AG08395 (cell line): ENCODE results near the gene RAB23.
"Not testable (repeated sequence)": the region's sequence is repeated elsewhere in the genome, so short reads cannot be mapped to it uniquely, and the experiment has no call there.

Source experiments
- DNase-seq: peaks from one replicate; pipeline ENCODE4 v3.0.0; 2012; ENCODE audit warnings: mixed read lengths, low spot score

RAB23 gene

DNA sequence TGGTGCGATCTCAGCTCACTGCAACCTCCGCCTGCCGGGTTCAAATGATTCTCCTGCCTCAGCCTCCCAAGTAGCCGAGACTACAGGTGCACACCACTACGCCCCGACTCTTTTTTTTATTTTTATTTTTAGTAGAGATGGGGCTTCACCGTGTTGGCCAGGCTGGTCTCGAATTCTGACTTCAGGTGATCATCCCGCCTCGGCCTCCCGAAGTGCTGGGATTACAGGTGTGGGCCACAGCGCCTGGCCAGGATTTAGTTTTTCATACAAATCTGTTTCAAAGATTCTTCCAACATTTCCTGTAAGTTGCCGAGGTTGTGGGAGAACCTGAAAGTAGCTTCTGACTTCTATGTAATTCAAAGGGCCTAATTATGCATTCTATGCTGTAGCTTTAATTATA, 21.4 kb upstream of the RAB23 start:
- not testable (repeated sequence) for DNase-seq

DNA sequence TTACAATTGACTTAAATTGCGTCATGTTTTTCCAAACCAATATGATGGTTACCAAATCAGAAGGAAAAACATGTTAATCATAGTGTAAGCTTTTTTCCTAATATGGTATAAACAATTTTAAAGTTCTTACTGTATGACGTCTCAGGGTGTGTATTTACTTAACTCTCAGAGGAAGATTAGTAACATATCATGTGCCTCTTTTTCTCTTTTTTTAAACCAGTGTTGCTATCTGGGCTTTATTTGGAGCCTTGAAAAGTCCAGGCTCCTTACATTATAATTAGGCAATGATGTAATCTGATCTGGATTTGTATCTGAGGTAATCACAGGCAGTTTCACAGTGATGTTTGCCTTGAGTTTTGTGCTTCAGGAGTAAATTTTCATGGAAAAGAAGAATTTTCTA, 20.4 kb upstream of the RAB23 start:
- DNase-seq, result peak; percentile 78

DNA sequence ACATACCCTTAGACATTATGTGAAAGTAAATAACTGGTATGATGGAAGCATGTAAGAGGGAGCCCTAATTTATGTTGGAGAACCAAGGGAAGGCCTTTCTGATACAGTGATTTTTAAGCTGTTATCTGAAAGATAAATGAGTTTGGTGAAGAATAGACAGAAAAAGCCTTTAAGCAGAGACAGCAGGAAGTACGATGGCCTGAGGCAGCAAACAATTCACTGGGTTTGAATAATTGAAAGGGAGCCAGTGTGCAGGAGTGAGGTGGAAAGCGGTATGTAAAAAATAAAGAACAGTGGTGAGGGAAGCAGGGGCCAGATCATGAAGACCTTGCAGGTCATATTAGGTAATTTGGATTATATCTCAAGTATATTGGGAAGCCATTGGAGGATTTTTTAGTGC, 4.1 kb upstream of the RAB23 start:
- DNase-seq, result no peak

- peak; percentile 70 for DNase-seq
Observed at GRCh38 chr6:57224769-57225515, 2.8 kb upstream of the RAB23 start.

- DNase-seq, result no peak
Observed at GRCh38 chr6:57222743-57223077, 603 bp upstream of the RAB23 start.

DNA sequence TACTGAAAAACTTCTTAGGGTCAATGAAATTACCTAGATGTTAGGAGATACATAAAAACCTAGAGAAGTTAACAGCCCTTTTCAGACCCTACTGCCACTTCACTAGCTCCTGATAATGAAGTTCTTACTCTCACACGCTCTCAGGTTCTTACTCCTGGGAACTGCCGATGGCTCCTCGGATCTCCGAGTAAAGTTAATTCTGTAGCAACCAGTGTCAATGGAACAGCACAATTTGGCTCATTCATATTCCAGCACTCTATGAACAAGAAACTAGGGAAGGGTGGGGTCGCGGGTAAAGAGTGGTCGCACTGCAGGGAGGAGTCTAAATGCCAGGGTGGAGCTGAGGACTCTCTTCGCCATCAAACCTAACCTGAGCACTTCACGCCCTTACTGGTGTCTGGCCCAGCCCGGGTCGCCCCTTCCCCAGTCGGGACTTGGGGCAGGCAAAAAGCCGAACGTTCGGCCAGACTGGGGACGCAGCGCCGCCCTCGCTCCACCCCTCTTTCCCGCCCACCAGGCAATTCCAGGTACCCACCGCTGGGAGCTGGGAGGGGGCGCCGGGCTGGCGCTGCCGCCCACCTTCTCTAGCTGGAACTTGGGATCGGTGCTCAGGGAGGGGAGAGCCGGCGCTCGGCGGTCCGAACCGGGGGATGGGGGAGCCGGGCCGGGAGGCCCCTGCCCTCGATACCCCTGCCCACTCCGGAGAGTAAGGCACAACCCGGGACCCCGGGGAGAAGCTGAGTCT, 744 bp downstream of the RAB23 start:
- peak; percentile 63 for DNase-seq

- DNase-seq, result no peak
Observed at GRCh38 chr6:57220083-57220703, 1.9 kb downstream of the RAB23 start.

DNA sequence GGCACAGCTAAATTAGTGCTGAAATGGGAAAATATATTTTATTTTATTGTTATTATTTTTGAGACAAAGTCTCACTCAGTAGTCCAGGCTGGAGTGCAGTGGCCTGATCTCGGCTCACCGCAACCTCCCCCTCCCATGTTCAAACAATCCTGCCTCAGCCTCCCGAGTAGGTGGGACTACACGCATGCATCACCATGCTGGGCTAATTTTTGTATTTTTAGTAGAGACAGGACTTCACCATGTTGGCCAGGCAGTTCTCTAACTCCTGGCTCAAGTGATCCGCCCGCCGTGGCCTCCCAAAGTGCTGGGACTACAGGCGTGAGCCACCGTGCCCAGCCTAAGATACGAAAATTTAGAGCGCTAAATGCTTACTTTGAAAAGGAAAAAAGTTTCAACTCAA, 4.8 kb downstream of the RAB23 start:
- no peak for DNase-seq

DNA sequence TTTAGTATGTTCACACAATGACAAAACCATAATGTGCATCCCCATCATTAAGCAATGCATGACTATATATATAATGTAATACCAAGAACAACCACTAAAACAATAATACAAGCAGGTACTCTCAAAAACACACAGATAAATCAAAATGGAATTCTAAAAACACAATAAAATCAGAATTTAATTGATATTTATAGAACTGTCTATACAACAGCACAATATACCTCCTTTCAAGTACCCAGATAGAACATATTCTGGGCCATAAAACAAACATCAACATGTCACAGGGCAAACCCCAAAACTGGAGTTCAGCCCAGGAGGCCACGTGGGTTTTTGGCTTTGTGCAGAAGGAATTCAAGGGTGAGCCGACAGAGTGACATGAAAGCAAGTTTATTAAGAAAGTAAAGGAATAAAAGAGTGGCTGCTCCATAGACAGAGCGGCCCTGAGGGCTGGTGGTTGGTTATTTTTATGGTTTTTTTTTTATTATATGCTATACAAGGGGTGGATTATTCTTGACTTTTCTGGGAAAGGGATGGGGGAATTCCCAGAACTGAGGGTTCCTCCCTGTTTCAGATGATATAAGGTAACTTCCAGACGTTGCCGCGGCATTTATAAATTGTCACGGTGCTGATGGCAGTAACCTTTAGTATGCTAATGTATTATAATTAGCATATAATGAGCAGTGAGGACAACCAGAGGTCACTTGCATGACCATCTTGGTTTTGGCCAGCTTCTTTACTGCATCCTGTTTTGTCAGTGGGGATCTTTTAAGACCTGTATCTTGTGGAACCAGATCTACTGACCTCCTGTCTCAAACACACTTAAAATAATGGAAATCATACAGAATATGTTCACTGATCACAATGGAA, 5.6 kb downstream of the RAB23 start:
- no peak for DNase-seq

- DNase-seq, result no peak
Observed at GRCh38 chr6:57215260-57215659, 6.8 kb downstream of the RAB23 start.

- DNase-seq, result no peak
Observed at GRCh38 chr6:57210060-57210459, 12.0 kb downstream of the RAB23 start.

- no peak for DNase-seq
Observed at GRCh38 chr6:57209030-57209429, 13.1 kb downstream of the RAB23 start.

- DNase-seq, result no peak
Observed at GRCh38 chr6:57207872-57208271, 14.2 kb downstream of the RAB23 start.

- DNase-seq, result no peak
Observed at GRCh38 chr6:57207141-57207540, 15.0 kb downstream of the RAB23 start.

GRCh38 chr6:57205550-57206328, 16.4 kb downstream of the RAB23 start:
- DNase-seq, result no peak

GRCh38 chr6:57201718-57202117, 20.4 kb downstream of the RAB23 start:
- no peak for DNase-seq

- no peak for DNase-seq
Observed at GRCh38 chr6:57198926-57199636, 23.0 kb downstream of the RAB23 start.

DNA sequence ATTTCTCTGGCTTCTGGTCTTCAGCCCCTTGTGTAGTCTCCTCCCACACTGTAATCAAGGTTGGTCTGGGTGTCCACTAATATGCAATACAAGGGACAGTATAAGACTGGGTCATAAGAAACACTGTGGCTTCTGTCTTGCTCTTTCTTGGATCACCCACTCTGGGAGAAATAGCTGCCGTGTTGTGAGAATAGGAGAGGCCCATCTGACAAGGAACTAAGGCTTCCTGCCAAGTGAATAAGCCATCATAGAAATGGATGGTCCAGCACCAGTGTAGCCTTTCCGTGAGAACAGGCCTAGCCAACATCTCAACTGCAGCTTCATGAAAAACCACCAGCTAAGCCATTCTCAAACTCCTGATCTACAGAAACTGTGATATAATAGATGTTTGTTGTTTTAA, 26.6 kb downstream of the RAB23 start:
- no peak for DNase-seq

DNA sequence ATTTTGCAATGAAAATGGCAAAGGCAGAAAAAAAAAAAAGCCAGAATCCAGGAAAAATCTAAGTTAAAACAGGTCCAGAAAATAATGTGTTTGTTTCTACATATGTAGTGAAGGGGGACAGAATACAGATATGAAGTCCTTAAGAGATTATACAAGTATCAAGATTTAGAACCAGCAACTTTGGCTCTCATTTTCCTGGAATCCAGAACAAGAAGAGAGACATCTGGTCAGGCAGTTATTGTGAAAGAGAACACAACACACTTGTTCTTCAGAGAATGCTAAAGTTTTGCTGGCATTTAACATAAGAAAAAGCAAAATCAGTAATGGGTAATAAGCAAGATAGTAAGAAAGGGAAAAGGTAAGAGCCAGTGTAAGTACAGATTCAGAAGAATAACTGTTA, 28.9 kb downstream of the RAB23 start:
- no peak for DNase-seq

DNA sequence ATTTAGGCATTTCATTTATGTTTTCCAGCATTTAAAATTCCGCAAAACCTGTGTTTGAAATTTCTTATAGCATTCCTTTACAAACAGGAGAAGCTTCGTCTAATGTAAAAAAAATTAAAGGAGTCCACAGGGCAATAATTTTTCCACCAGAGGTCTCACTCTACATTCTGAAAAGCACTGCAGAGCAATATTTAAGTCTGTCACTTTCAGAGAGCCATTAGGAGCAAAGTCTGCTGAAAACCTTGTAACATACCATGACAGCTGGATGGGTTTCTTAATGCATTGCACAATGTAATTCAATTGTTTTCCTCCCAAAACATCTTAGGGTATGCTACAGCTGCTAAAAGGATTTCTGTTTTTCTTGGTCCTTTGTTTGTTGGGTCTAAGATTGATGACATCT, 32.0 kb downstream of the RAB23 start:
- peak; percentile 32 for DNase-seq

DNA sequence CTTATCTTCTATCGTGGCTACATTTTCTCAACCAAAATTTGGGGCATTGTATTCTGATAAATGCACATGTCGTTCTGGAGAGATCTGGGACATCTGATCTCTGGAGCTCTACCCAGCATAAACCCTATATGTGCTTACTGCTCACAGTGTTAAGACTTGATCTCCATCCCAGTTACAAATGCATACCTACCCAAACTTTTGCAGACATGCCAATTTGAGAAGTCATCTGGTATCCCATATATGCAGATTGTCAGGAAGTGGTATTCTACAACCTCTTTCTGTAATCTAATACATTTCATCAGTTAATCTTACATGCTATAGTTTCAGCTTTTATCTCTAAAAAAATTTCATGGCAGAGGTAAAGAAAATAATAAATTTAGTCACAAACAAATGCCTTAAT, 38.8 kb downstream of the RAB23 start:
- DNase-seq, result no peak
